ENCODE results near the gene NTM.

DNA sequence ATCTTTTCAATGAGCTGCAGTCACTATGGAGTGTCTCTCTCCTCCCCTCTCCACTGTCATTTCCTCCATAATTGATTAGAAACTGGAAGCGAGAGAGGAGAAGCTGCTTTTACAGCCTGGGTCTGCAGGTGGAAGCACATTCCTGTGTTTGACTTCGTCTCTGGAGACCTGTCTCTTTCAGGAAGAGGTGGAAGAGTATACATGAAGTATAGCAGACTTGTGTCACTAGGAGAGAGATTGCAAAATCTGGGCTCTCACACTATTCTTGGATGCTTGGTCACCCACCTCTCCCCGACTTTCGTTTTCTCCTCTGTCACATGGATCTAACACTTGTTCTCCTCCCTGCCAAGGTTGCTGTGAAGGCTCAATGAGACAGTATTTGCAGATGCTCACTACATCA, 323.3 kb downstream of the NTM start:
- TF ChIP-seq, protein P1, sequence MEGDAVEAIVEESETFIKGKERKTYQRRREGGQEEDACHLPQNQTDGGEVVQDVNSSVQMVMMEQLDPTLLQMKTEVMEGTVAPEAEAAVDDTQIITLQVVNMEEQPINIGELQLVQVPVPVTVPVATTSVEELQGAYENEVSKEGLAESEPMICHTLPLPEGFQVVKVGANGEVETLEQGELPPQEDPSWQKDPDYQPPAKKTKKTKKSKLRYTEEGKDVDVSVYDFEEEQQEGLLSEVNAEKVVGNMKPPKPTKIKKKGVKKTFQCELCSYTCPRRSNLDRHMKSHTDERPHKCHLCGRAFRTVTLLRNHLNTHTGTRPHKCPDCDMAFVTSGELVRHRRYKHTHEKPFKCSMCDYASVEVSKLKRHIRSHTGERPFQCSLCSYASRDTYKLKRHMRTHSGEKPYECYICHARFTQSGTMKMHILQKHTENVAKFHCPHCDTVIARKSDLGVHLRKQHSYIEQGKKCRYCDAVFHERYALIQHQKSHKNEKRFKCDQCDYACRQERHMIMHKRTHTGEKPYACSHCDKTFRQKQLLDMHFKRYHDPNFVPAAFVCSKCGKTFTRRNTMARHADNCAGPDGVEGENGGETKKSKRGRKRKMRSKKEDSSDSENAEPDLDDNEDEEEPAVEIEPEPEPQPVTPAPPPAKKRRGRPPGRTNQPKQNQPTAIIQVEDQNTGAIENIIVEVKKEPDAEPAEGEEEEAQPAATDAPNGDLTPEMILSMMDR (conservative IDR thresholded peaks at IDR 0.05; ENCODE audit: low read depth, low read length) = no peak
- TF ChIP-seq EZH2 (IDR thresholded peaks at IDR 0.05; ENCODE audit: borderline replicate concordance, low read depth, low read length, poor library complexity, severe bottlenecking) = no peak
